GM13976 (cell line): ENCODE measurements around the gene AUNIP.

ENCODE experiments used
- DNase-seq: peaks from one replicate; pipeline ENCODE4 v3.0.0; 2012; ENCODE audit warnings: low spot score
- in situ Hi-C: fragments of 300-500 bp; cut with MboI; formaldehyde crosslinking; loops from one replicate; pipeline ENCODE4 v1.12.0; 2022; ENCODE audit warnings: low sequenced_read_pairs, mixed read lengths, inconsistent platforms; ENCODE audit not compliant: unreplicated experiment
- TF ChIP-seq, protein P1 (sequence below): IDR thresholded peaks from 2 replicates; pipeline ENCODE4 v1.5.1; 2012; ENCODE audit warnings: borderline replicate concordance, mild to moderate bottlenecking; ENCODE audit not compliant: insufficient read depth; ENCODE audit errors: extremely low read depth, missing control alignments, control extremely low read depth

The AUNIP gene

DNA sequence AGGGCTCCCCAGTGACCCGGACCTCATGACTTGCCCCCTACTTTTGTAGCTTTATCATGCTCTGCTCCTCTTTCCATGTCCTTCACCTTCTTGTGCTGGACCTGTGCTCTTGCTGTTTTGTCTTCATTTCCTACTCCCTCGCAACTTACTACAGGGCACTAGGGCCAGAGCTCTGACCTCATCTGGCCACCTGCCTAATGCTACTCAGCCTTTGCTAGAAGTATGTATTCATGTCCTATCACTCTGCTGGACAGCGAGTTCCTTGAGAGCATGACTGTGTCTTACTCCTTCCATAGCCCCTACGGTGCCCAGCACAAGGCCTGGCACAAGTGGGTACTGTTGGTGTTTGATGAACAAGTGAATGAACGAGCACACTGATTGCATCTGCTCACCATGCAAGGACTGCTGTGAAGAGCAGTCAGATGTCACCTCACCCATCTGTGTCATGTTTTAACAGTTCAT lies 37.6 kb downstream of the AUNIP start:
- in situ Hi-C loops: loop anchor here (25.0 kb wide), 1 partner anchor 409 kb away; the partner anchor contains the start of gene RHCE
- TF ChIP-seq, protein P1, sequence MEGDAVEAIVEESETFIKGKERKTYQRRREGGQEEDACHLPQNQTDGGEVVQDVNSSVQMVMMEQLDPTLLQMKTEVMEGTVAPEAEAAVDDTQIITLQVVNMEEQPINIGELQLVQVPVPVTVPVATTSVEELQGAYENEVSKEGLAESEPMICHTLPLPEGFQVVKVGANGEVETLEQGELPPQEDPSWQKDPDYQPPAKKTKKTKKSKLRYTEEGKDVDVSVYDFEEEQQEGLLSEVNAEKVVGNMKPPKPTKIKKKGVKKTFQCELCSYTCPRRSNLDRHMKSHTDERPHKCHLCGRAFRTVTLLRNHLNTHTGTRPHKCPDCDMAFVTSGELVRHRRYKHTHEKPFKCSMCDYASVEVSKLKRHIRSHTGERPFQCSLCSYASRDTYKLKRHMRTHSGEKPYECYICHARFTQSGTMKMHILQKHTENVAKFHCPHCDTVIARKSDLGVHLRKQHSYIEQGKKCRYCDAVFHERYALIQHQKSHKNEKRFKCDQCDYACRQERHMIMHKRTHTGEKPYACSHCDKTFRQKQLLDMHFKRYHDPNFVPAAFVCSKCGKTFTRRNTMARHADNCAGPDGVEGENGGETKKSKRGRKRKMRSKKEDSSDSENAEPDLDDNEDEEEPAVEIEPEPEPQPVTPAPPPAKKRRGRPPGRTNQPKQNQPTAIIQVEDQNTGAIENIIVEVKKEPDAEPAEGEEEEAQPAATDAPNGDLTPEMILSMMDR: no peak
- DNase-seq: no peak

DNA sequence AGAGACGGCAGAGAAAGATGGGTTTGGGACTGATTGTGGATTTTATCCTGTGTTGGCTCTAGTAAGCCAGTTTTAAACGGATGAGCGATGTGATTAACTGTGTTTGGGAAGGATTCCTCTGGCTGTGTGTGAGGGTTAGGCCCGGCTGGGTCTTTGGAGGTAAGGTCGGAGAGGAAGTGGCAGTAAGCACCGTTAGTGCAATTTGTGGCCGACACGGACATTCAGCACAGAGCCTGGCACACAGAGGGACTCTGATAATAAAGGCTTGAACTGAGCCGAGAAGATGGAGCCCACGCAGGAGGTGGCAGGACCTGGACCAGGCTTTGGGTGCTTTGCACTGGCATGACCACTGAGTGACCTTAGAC lies 38.2 kb downstream of the AUNIP start:
- in situ Hi-C loops: loop anchor here (25.0 kb wide), 1 partner anchor 409 kb away; the partner anchor contains the start of gene RHCE
- DNase-seq: no peak
- TF ChIP-seq, protein P1: no peak

DNA sequence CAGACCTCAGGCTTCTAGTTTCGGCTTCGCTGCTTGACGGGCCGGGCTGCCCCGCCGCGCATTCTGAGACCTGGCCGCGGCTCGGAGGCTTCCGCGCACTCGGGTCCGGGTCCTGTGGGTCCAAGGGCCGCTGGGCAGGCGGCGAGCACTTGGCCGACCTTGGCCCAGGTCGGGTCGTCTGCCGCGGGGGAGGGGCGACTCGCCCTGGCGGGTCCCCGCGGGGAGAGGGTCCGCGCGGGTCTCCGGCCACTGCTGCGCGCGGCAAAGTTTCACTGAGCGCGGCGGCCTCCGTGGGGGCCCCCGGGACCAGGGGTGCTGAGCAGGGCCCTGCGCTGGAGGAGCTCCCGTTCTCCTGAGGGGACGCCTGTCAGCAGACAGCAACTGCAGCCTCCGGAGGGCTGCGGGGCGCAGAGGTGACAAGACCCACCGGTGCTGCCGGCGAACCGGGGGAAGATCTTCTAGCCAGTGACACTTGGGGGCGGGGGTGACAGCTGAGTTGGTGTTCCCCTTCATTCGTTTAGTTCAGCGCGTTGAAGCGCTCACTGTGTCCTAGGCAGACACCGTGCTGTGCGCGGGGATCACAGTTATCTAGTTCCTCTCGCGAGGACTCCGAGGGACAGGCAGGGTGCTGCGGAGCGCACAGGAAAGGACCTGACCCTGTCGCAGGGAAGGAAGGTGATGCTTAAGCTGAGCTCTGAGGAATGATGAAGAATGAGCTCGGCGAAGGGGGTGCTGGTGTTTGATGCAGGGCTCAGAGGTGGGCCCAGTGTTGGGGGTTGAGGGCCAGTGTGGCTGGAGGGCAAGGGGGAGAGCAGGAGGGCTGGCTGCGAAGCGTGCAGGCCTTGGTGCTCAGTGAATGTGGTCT lies 38.8 kb downstream of the AUNIP start:
- TF ChIP-seq, protein P1: no peak
- peak; percentile 89 for DNase-seq
- in situ Hi-C loops: loop anchor here (25.0 kb wide), 1 partner anchor 408 kb away; the partner anchor contains the start of gene RHCE

DNA sequence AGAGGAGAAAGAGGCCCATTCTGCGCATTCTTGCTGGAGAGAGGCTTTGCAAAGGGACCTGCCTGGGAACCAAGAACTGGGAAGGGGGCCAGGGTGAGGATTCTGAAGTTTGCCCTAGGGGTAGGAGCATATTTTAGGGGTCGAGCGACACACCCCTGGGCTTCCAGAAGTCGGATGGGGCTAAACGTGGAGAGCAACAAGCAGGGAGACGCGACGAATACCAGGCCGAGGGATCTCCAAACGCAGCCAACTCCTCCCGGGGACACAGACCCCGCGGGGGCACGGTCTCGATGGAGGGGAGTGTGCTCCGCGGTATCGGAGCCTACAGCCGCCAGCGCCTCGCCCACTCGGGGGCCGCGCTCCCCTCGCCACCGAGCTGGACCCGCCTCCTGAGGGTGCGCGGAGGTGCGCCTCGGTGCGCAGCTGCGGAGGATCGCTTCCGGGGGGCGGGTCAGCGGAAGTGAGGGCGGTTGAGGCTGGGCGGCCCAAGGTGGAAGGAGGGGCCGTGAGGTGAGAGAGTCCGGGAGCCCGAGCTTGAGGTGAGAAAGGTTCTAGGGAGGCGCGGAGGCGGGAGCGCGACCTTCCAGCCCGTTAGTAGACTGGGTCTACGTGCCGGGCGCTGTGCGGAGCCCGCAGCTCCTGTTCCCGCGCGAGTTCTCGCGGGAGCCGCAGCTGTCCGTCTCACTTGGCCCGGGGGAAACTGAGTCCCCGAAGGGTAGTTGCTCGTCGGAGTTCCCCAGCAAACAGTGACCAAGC lies 39.6 kb downstream of the AUNIP start, which contains the start of gene MTFR1L:
Gene MTFR1L (plus strand): TSS at position 464 of the 756 bp plus-strand sequence. CDS start 3,151 bp downstream, outside the sequence.
- in situ Hi-C loops: loop anchor here (25.0 kb wide), 1 partner anchor 407 kb away; the partner anchor contains the start of gene RHCE
- DNase-seq: peak; percentile 99
- TF ChIP-seq, protein P1: no peak

DNA sequence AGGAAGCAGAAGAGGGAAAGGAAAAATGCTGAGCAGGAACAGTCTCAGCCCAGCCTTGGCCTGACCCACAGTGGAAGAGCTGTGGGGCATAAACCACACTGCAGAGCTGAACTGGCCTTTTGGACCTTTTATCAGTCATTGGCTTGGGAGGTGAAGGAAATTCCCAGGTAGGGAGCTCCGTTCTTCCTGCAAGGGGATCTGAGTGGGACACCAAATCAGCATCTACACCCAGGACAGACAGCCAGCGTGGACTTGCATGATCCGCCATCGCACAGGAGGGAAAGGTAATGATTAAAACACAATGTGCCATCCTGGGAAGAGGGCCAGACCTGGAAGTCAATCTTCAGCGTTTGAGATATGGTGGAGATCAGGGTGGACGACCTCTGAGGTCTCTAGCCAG lies 40.7 kb downstream of the AUNIP start:
- in situ Hi-C loops: loop anchor here (25.0 kb wide), 1 partner anchor 406 kb away; the partner anchor contains the start of gene RHCE
- DNase-seq: no peak
- TF ChIP-seq, protein P1: no peak

DNA sequence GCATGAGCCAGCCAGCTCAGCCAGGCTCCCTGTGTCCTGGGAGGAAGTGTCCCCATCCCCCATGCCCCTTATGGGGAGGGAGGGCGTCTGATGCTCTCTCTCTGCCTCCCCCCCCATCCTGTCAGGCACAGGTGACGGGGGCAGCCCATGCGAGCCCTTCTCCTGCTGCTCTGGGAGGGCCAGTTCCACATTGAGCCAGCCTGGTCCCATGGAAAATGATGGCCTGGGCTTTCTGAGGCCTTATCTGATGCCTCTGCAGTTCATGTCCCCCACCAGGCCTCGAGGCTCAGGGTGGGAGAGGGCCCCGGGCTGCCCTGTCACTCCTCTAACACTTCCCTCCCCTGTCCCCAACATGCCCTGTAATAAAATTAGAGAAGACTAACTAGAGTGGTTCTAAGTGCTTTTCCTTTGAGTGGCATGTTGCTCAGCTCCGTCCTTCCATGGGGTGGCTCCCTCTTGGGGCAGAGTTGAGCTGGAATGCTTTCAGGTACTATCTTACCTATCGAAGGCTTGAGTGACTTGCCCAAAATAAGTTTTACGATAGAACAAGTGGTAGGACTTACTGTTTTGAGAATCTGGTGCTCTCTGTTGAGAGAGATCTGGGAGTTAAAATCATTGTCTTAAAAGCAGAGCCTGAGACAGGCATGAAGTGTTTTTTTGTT lies 41.3 kb downstream of the AUNIP start:
- in situ Hi-C loops: loop anchor here (25.0 kb wide), 1 partner anchor 406 kb away; the partner anchor contains the start of gene RHCE
- TF ChIP-seq, protein P1: no peak
- no peak for DNase-seq
